HG03066 (cell line): Measurements from ENCODE around the gene CYP27C1.

Experiments used
- ATAC-seq: cut with Tn5 transposase; IDR thresholded peaks from one replicate; pipeline ENCODE4 v1.9.1; 2021; ENCODE audit warnings: low read depth; ENCODE audit not compliant: unreplicated experiment

The CYP27C1 gene

GRCh38 chr2:127134833-127135830, 85.0 kb downstream of the CYP27C1 start:
- ATAC-seq = no peak

GRCh38 chr2:127134235-127134634, 85.9 kb downstream of the CYP27C1 start:
- no peak for ATAC-seq
